Upper lobe of right lung (tissue), 1 donor: ENCODE measurements around the gene DTNB. TPM values are rescaled to one million over a fixed set of nuclear protein-coding genes. Genes with fewer than 3 reads are reported as not detected.
A peak's percentile ranks its signal among the peaks of the same experiment; 100 is the strongest.

Source experiments
- ATAC-seq: fragments of 200-7000 bp; cut with Tn5 transposase; one replicate; pipeline ENCODE4 v1.9.1; 2020; ENCODE audit warnings: mild to moderate bottlenecking, moderate library complexity
- DNase-seq: peaks from one replicate; pipeline ENCODE4 v3.0.0-alpha.2; 2020
- H3K27ac ChIP-seq: fragments of 200-600 bp; one replicate; pipeline ENCODE4 v1.8.0; 2022
- H3K27me3 ChIP-seq: fragments of 200-600 bp; one replicate; pipeline ENCODE4 v1.8.0; 2022; ENCODE audit warnings: mild to moderate bottlenecking
- H3K36me3 ChIP-seq: fragments of 200-600 bp; one replicate; pipeline ENCODE4 v1.8.0; 2022
- H3K4me1 ChIP-seq: fragments of 200-600 bp; one replicate; pipeline ENCODE4 v1.8.0; 2022
- H3K4me3 ChIP-seq: fragments of 200-600 bp; one replicate; pipeline ENCODE4 v1.8.0; 2022; ENCODE audit warnings: mild to moderate bottlenecking
- H3K9me3 ChIP-seq: fragments of 200-600 bp; one replicate; pipeline ENCODE4 v1.8.0; 2022
- intact Hi-C: fragments of 100-400 bp; cut with DNase I; formaldehyde crosslinking; loops from one replicate; pipeline ENCODE4 v1.11.0; 2022
- total RNA-seq: library from RNA; stranded (reverse); fragmentation: NEBNext Ultra II Directional; extraction: Animal tissue kit (Norgen Biotek cat#: 25700); gene quantifications from one replicate; pipeline ENCODE4 v1.2.1, GENCODE V29; 2021
- TF ChIP-seq, protein P1 (sequence below): fragments of 200-600 bp; IDR thresholded peaks from one replicate; pipeline ENCODE4 v1.8.0; 2022; ENCODE audit warnings: antibody characterized with exemption
- donor health status: DM: no; HTN: yes; CAD: no; lungs with severe emphysema.

DTNB gene
- total RNA-seq, 1 donor from 2014 or later: 18.1 TPM

DNA sequence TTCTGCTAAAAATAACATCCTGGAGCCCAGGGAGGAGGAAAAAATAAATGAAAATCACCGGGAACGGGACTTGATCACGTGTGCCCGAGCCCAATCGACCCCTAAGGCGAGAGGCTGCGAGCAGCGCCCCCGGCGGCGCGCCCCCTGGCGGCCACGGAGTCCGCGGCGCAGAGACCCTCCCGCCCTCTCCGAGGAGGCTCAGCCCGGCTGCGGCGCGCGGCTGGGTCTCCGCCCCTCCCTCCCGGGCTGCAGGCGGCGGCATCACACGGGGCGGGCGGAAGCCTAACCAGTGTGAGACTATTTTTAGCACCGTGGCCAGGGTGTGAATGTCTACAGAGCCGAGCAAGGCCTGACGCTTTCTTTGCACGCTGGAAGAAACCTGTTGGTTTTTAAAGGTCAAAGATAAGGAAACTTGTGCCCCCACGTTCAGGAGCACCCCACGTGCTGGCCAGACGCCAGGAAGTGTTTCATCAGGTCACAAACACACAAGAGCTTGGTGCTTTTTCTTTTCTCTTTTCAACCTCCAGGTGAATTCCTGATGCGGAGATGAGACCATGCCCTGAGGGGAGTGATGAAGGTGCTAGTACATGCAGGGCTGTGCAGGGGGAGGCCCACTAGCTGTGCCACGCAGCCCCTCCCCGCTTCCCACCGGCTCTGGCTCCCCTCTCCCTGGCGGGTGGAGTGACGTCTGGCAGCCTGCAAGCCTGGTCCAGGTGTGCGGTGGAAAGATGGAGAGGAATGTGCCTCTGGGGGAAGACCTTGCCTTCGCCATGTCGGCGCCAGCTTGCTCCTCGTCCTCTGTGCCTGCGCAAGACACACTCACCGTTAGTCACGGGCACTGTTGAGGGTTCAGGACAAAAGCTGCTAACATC lies 296.4 kb downstream of the DTNB start:
- no peaks in the 10 kb centered on the region for H3K27me3 ChIP-seq
- DNase-seq (peak; percentile 92), ATAC-seq (peak; percentile 95)
- H3K9me3 ChIP-seq: no peaks in the 10 kb centered on the region
- peak overlapping the region; percentile 23 for H3K4me3 ChIP-seq
- TF ChIP-seq, protein P1, sequence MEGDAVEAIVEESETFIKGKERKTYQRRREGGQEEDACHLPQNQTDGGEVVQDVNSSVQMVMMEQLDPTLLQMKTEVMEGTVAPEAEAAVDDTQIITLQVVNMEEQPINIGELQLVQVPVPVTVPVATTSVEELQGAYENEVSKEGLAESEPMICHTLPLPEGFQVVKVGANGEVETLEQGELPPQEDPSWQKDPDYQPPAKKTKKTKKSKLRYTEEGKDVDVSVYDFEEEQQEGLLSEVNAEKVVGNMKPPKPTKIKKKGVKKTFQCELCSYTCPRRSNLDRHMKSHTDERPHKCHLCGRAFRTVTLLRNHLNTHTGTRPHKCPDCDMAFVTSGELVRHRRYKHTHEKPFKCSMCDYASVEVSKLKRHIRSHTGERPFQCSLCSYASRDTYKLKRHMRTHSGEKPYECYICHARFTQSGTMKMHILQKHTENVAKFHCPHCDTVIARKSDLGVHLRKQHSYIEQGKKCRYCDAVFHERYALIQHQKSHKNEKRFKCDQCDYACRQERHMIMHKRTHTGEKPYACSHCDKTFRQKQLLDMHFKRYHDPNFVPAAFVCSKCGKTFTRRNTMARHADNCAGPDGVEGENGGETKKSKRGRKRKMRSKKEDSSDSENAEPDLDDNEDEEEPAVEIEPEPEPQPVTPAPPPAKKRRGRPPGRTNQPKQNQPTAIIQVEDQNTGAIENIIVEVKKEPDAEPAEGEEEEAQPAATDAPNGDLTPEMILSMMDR: peak; percentile 98
- H3K27ac ChIP-seq: peak overlapping the region; percentile 8
- H3K4me1 ChIP-seq: peaks cover 15% of the 10 kb centered on the region
- intact Hi-C loops: no loop called here
- H3K36me3 ChIP-seq: no peaks in the 10 kb centered on the region

DNA sequence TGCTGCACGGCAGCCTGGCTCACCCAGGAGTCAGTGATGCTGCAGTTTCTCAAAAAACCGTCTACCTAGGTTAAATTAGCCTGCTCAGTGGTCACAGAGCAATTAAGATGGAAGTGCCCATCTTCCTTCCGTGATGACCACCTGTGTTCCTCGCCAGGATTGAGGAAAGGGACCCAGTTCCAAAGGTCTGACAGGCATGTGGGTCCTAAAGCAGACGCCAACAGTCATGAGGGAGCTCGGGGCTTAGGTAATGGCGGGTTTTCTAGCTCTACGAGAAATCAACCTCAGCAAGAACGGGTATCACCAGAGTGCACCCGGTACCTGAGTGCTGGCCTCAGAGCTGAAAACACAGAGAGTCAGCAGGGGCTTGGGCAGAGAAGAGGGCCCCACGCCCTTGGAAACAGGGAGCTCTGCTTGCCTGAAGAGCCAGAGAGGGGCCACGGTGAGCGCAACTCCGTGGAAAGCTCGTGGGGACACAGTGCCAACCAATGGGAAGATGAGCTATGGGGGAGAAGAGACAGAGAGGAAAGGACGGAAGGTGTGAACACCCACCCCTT lies 297.3 kb downstream of the DTNB start:
- Histone ChIP-seq H3K9me3 (no peaks in the 10 kb centered on the region), H3K36me3 (no peaks in the 10 kb centered on the region), H3K27me3 (no peaks in the 10 kb centered on the region), H3K4me1 (peaks cover 15% of the 10 kb centered on the region), H3K27ac (no peak overlapping the region), H3K4me3 (peak overlapping the region; percentile 23)
- intact Hi-C loops: no loop called here
- no peak for DNase-seq
- ATAC-seq: no peak
- TF ChIP-seq, protein P1: no peak

DNA sequence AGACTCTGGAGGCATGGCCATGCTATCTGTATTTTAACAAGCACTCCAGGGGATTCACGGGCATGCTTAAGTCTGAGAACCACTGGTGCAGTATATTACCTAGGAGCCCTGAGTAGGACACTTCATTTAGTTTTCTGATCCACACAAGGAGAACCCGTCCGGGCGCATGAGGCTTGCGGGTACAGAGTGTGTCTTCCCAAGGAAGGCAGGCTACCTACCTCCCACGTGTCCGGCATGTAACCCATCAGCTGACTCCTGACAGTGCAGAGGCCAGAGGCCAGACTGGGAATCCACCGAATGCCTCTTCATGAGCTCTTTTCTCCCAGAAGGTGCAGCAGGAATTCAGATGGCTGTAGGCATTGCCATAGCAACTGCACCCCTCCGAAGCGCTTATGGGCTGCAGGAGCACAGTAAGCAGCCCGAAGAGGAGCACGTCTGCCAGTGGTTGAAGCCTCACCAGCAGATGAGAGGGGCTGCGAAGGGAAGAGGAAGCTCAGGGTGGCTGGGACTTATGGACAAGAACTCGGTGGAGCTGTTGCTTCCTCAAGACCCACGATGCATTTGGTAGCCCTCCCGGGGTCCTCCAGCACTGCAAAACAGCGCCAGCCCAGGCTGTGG lies 297.9 kb downstream of the DTNB start:
- Histone ChIP-seq H3K27ac (no peak overlapping the region), H3K36me3 (no peaks in the 10 kb centered on the region), H3K27me3 (no peaks in the 10 kb centered on the region), H3K4me1 (peaks cover 15% of the 10 kb centered on the region), H3K9me3 (no peaks in the 10 kb centered on the region), H3K4me3 (no peak overlapping the region)
- intact Hi-C loops: no loop called here
- ATAC-seq: no peak
- TF ChIP-seq, protein P1: no peak
- DNase-seq: peak; percentile 38

DNA sequence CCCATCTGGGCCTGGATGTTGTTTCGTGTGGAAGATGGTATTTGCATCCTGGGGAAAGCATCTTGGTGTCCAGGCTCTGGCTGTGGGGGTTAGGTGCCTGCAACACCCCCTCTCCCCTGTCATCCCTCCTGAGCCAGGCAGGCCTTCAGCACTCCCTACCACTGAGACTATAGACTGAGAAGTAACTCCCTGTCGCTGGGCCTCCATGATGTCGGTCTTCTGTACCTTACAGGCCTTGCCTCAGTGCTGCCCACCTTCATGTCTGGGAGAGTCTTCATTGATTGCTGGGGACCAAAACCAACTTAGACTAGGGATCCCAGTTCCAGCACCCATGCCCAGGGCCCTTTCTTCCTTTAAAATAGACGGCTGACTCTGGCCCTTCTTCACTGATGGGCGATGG lies 298.6 kb downstream of the DTNB start:
- H3K4me3 ChIP-seq: no peak overlapping the region
- H3K36me3 ChIP-seq: no peaks in the 10 kb centered on the region
- H3K27me3 ChIP-seq: no peaks in the 10 kb centered on the region
- intact Hi-C loops: no loop called here
- H3K4me1 ChIP-seq: peaks cover 15% of the 10 kb centered on the region
- ATAC-seq: no peak
- TF ChIP-seq, protein P1: no peak
- no peak overlapping the region for H3K27ac ChIP-seq
- DNase-seq: peak; percentile 38
- H3K9me3 ChIP-seq: no peaks in the 10 kb centered on the region

DNA sequence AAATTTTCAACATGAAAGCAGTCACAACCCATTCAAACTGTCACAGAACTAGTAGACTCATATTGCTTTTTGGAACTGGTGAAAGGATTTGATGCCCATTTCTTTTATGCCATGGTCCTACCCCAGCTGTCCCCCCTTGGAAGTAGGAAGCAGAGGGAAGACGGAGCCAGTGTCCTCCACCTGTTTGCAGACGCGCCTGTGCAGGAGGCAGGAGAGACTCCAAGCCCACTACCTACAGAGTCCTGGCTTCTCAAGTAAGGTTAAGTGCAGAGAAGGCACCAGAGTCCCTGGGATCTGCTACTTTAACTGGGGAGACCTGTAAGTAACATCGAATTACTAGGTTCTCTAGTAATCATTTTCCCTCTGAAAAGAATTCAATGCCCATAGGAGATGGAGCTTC lies 299.0 kb downstream of the DTNB start:
- Histone ChIP-seq H3K27ac (no peak overlapping the region), H3K9me3 (no peaks in the 10 kb centered on the region), H3K4me1 (peaks cover 15% of the 10 kb centered on the region), H3K27me3 (no peaks in the 10 kb centered on the region), H3K36me3 (no peaks in the 10 kb centered on the region), H3K4me3 (no peak overlapping the region)
- TF ChIP-seq, protein P1: no peak
- ATAC-seq (no peak), DNase-seq (no peak)
- intact Hi-C loops: no loop called here
